B cell (primary cell): Measurements from ENCODE around the gene CABP2. TPM values are rescaled to one million over a fixed set of nuclear protein-coding genes. Genes with fewer than 3 reads are reported as not detected.

Source experiments
- ATAC-seq: fragments of 200-7000 bp; cut with Tn5 transposase; one replicate; pipeline ENCODE4 v1.10.0; 2021; ENCODE audit warnings: low read depth, mild to moderate bottlenecking, moderate number of reproducible peaks, moderate library complexity
- CTCF ChIA-PET: fragments of 350-600 bp; sonication (Branson Sonifier 250); formaldehyde crosslinking; loops from one replicate; lab custom pipeline; 2021; ENCODE audit warnings: antibody characterized with exemption, inconsistent platforms; lab: Charles Lee
- POLR2A ChIA-PET: fragments of 350-600 bp; sonication (Branson Sonifier 250); formaldehyde crosslinking; loops from one replicate; lab custom pipeline; 2021; ENCODE audit warnings: antibody characterized with exemption; lab: Charles Lee
- DNase-seq: peaks from one replicate; pipeline ENCODE4 v3.0.0; 2013
- H2AFZ ChIP-seq: 2 replicates; pipeline ENCODE4 v1.6.1; 2012; ENCODE audit warnings: mild to moderate bottlenecking, low read depth, low read length; ENCODE audit not compliant: insufficient read depth, poor library complexity, severe bottlenecking
- H3K27ac ChIP-seq, 2 donors: 1 replicate in 1 of 2; 2 replicates in 1 of 2; pipeline ENCODE4 v1.5.1; 2012 to 2013; ENCODE audit warnings: low read length in 2 of 2, mild to moderate bottlenecking in 2 of 2, moderate library complexity in 1 of 2
- H3K27me3 ChIP-seq, 4 experiments: fragments of 200-600 bp in 1 of 4; sonication (generic) in 1 of 4; replicated peaks in 1 of 4; 1 replicate in 2 of 4; 2 replicates in 2 of 4; pipeline versions ENCODE4 v1.6.1 to v1.7.0; 2013 to 2016; ENCODE audit warnings: low read length in 3 of 4, mild to moderate bottlenecking in 2 of 4, mixed read lengths in 1 of 4, moderate library complexity in 1 of 4; ENCODE audit not compliant: insufficient read depth in 4 of 4, control insufficient read depth in 3 of 4; ENCODE audit errors: control extremely low read depth in 1 of 4
- H3K36me3 ChIP-seq, 2 experiments: replicated peaks in 1 of 2; 1 replicate in 1 of 2; 2 replicates in 1 of 2; pipeline versions ENCODE4 v1.6.1 to v1.7.1; 2013; ENCODE audit warnings: low read length in 1 of 2; ENCODE audit not compliant: insufficient read depth in 2 of 2, control insufficient read depth in 1 of 2; ENCODE audit errors: control extremely low read depth in 1 of 2, extremely low read depth in 1 of 2
- H3K4me1 ChIP-seq, 2 donors: fragments of 200-600 bp in 1 of 2; sonication (generic) in 1 of 2; 1 replicate in 1 of 2; 2 replicates in 1 of 2; pipeline versions ENCODE4 v1.5.1 to v1.6.1; 2013 to 2017; ENCODE audit warnings: low read length in 2 of 2; ENCODE audit not compliant: control insufficient read depth in 2 of 2, insufficient read depth in 2 of 2
- H3K4me2 ChIP-seq: replicated peaks from 2 replicates; pipeline ENCODE3; 2012; ENCODE audit warnings: mild to moderate bottlenecking, low read depth, low read length; ENCODE audit not compliant: poor library complexity, severe bottlenecking
- H3K4me3 ChIP-seq, 5 experiments: fragments of 200-600 bp in 1 of 5; sonication (generic) in 1 of 5; 1 replicate in 3 of 5; 2 replicates in 2 of 5; pipeline versions ENCODE4 v1.5.1 to v1.7.0; 2011 to 2016; ENCODE audit warnings: low read length in 4 of 5, mild to moderate bottlenecking in 4 of 5, low read depth in 2 of 5, control low read depth in 1 of 5, moderate library complexity in 1 of 5; ENCODE audit not compliant: insufficient read depth in 1 of 5; ENCODE audit errors: control extremely low read depth in 1 of 5, extremely low read depth in 1 of 5
- H3K79me2 ChIP-seq: fragments of 200-600 bp; sonication (generic); one replicate; pipeline ENCODE4 v1.6.0; 2016; ENCODE audit warnings: low read length; ENCODE audit not compliant: control insufficient read depth, insufficient read depth
- H3K9ac ChIP-seq: fragments of 200-600 bp; sonication (generic); 2 replicates; pipeline ENCODE4 v1.6.1; 2017; ENCODE audit warnings: mild to moderate bottlenecking, low read length, moderate library complexity
- H3K9me3 ChIP-seq, 3 donors: one replicate each; pipeline versions ENCODE4 v1.6.1 to v1.7.1; 2013; ENCODE audit warnings: low read length in 2 of 3; ENCODE audit not compliant: control insufficient read depth in 2 of 3, insufficient read depth in 1 of 3; ENCODE audit errors: control extremely low read depth in 1 of 3
- H4K20me1 ChIP-seq: 2 replicates; pipeline ENCODE4 v1.6.0; 2012; ENCODE audit warnings: mild to moderate bottlenecking, low read length; ENCODE audit not compliant: insufficient read depth, control insufficient read depth, poor library complexity, severe bottlenecking
- H3K27ac Mint-ChIP-seq: one replicate; pipeline ENCODE4 v1.8.0; 2021; ENCODE audit warnings: mixed read lengths
- H3K27me3 Mint-ChIP-seq: one replicate; pipeline ENCODE4 v1.8.0; 2021; ENCODE audit warnings: mixed read lengths
- H3K4me1 Mint-ChIP-seq: one replicate; pipeline ENCODE4 v1.8.0; 2021; ENCODE audit warnings: mixed read lengths
- H3K4me3 Mint-ChIP-seq: one replicate; pipeline ENCODE4 v1.8.0; 2021; ENCODE audit warnings: mixed read lengths
- H3K9me3 Mint-ChIP-seq: one replicate; pipeline ENCODE4 v1.8.0; 2022; ENCODE audit warnings: mixed read lengths; ENCODE audit not compliant: insufficient read depth
- CTCF ChIP-seq: fragments of 200-600 bp; IDR thresholded peaks from one replicate; pipeline ENCODE4 v1.8.0; 2022; ENCODE audit warnings: antibody characterized with exemption, mild to moderate bottlenecking
- EZH2 ChIP-seq: IDR thresholded peaks from 2 replicates; pipeline ENCODE4 v1.6.1; 2012; ENCODE audit warnings: borderline replicate concordance, low read depth, mild to moderate bottlenecking, moderate library complexity, low read length; ENCODE audit not compliant: insufficient read depth, poor library complexity, severe bottlenecking
- WGBS: methylation state at CpG from one replicate; pipeline ENCODE4 v1.1.5; 2013; ENCODE audit warnings: missing lambda C conversion rate; ENCODE audit not compliant: insufficient coverage; 5-methylcytosine and 5-hydroxymethylcytosine counted together
- intact Hi-C: fragments of 100-400 bp; cut with micrococcal nuclease; formaldehyde crosslinking; loops from one replicate; pipeline ENCODE4 v1.10.0; 2022
- polyA plus RNA-seq: library from polyadenylated mRNA; depleted of rRNA; stranded (reverse); fragments of >200 nt; gene quantifications from 2 replicates; pipeline ENCODE4 v1.2.3, GENCODE V29; 2012
- total RNA-seq, 2 donors: library from RNA; stranded (reverse); fragments of 120-200 nt in 1 of 2; gene quantifications; 1 replicate in 1 of 2; 2 replicates in 1 of 2; pipeline versions ENCODE4 v1.2.3 to v1.2.4, GENCODE V29; 2013 to 2022

The CABP2 gene
- total and polyA plus RNA-seq, 2 donors (not counting 1 experiment from before 2014, with no cell fraction given): not detected

GRCh38 chr11:67521924-67522323, 1.3 kb downstream of the CABP2 start:
- Histone ChIP-seq H3K4me3 (no peak overlapping the region), H3K36me3 (no peaks in the 10 kb centered on the region), H4K20me1 (no peaks in the 10 kb centered on the region), H3K9ac (no peak overlapping the region), H3K79me2 (no peaks in the 10 kb centered on the region), H3K27ac (no peak overlapping the region), H2AFZ (no peak overlapping the region), H3K4me1 (no peaks in the 10 kb centered on the region), H3K4me2 (no peak overlapping the region), H3K27me3 (peaks cover 0 to 14% (median 2%) of the 10 kb centered on the region in 4 experiments), H3K9me3 (peaks cover 0 to 8% (median 0%) of the 10 kb centered on the region in 3 donors)
- ChIA-PET CTCF (no interaction called here), POLR2A (no interaction called here)
- no peak overlapping the region for H3K27ac Mint-ChIP-seq
- DNase-seq: no peak
- no peak overlapping the region for H3K4me3 Mint-ChIP-seq
- TF ChIP-seq CTCF (no peak), EZH2 (no peak)
- ATAC-seq: no peak
- intact Hi-C loops: no loop called here
- WGBS: 93% methylated on average over 7 of the region's 10 CpGs
- H3K4me1 Mint-ChIP-seq: no peaks in the 10 kb centered on the region
- no peaks in the 10 kb centered on the region for H3K9me3 Mint-ChIP-seq
- H3K27me3 Mint-ChIP-seq: peaks cover 24% of the 10 kb centered on the region

GRCh38 chr11:67520856-67521824, 2.1 kb downstream of the CABP2 start:
- H3K27ac Mint-ChIP-seq: no peak overlapping the region
- no peak overlapping the region for H3K4me3 Mint-ChIP-seq
- Histone ChIP-seq H3K27me3 (peaks cover 0 to 18% (median 2%) of the 10 kb centered on the region in 4 experiments), H3K4me2 (no peak overlapping the region), H3K4me1 (no peaks in the 10 kb centered on the region), H3K79me2 (no peaks in the 10 kb centered on the region), H3K9me3 (peaks cover 0 to 8% (median 0%) of the 10 kb centered on the region in 3 donors), H3K36me3 (no peaks in the 10 kb centered on the region), H4K20me1 (no peaks in the 10 kb centered on the region), H3K4me3 (no peak overlapping the region), H3K27ac (no peak overlapping the region), H2AFZ (no peak overlapping the region), H3K9ac (no peak overlapping the region)
- 88% methylated on average over 15 of the region's 16 CpGs for WGBS
- no peaks in the 10 kb centered on the region for H3K4me1 Mint-ChIP-seq
- ChIA-PET CTCF (interaction anchor here (1.0 kb wide), 1 partner anchor 51 kb away, joined by 3 read pairs; no protein-coding TSS in a partner anchor), POLR2A (no interaction called here)
- ATAC-seq (no peak), DNase-seq (no peak)
- H3K27me3 Mint-ChIP-seq: peaks cover 18% of the 10 kb centered on the region
- TF ChIP-seq CTCF: no peak
- TF ChIP-seq EZH2: no peak
- H3K9me3 Mint-ChIP-seq: no peaks in the 10 kb centered on the region
- intact Hi-C loops: no loop called here
